LNCAP (cell line): ENCODE data around the gene ABHD16B.

Experiments used
- TF ChIP-seq, protein P1 (sequence below): fragments of 450-650 bp; IDR thresholded peaks from 2 replicates; pipeline ENCODE4 v1.5.1; 2017; ENCODE audit warnings: mild to moderate bottlenecking

ABHD16B gene

DNA sequence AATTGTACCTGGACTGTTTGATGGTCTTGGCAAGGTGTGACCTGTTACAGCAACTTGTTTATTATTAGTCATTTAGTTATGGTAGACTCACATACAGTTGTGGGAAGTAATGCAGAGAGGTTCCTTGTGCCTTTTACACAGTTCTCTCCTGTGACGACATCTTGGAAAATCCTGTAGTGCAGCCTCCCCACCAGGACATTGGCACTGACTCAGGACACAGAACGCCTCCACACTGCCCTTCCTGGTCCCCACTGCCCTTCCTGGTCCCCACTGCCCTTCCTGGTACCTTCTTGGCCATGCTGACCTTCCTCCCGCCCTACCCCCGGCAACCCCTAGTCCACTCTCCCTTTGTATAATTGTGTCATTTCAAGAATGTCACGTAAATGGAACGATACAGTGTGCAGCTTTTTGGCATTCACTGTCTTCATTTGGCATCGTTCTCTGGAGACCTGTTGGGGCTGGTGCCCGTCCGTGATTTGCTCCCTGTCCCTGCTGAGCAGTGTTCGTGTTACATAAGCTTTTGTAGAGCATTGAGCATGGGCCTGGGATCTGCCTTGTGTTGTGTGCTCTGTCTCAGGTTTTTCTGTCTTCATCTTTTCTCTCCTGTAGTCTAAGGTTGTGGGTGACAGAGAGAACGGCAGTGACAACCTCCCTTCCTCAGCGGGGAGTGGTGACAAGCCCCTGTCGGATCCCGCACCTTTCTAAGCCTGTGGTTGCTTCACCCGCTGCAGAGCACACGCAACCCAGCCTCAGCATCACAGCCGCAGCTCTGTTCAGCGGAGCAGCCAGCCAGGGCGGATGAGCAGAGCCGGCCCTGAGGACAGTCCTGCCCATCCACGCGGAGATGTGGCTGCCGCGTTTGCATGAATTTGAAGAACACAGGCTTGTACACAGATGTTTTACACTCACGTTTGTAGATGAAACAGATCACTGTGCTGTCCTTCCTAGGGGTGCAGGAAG, 28.2 kb downstream of the ABHD16B start:
- TF ChIP-seq, protein P1, sequence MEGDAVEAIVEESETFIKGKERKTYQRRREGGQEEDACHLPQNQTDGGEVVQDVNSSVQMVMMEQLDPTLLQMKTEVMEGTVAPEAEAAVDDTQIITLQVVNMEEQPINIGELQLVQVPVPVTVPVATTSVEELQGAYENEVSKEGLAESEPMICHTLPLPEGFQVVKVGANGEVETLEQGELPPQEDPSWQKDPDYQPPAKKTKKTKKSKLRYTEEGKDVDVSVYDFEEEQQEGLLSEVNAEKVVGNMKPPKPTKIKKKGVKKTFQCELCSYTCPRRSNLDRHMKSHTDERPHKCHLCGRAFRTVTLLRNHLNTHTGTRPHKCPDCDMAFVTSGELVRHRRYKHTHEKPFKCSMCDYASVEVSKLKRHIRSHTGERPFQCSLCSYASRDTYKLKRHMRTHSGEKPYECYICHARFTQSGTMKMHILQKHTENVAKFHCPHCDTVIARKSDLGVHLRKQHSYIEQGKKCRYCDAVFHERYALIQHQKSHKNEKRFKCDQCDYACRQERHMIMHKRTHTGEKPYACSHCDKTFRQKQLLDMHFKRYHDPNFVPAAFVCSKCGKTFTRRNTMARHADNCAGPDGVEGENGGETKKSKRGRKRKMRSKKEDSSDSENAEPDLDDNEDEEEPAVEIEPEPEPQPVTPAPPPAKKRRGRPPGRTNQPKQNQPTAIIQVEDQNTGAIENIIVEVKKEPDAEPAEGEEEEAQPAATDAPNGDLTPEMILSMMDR: no peak

DNA sequence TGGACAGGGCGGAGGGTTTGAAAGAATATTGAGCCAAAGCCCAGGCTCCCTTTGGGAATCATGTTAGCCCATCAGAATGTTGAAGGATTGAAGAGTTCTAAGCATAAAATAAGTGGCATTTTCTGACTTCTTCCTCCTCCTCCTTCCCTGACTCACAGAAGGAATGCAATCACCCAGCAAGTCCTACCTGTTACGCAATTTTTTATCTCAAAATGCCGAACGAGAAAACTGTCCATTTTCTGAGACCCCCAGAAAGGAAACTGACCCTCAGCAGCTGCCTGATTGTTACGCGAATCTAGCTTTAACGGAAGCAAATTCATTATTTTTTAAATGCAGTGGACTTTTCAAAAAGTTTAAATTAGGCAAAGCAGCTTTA, 28.9 kb downstream of the ABHD16B start:
- TF ChIP-seq, protein P1: no peak

DNA sequence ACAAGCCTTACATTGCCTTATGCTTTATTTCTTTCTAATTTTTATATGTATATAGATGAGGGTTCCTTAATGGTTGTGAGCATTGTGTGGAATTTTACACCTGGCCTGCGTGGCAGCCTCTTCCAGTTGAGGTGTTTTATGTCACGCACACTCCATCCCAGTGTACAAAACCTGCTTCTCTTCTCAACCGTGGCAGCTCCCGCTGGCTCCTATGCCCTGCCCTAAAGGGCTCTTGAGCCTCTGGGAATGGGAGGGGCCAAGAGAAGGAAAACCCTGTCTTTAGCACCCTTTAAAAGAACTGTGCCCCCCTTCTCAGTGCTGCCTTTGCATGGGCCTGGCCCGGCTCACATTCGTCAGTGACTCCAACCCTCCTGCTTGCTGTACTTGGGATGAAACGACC, 29.3 kb downstream of the ABHD16B start:
- TF ChIP-seq, protein P1: no peak

GRCh38 chr20:63891061-63892002, 30.0 kb downstream of the ABHD16B start:
- TF ChIP-seq, protein P1: no peak

- TF ChIP-seq, protein P1: no peak
Observed at GRCh38 chr20:63892402-63892801, 31.1 kb downstream of the ABHD16B start.

DNA sequence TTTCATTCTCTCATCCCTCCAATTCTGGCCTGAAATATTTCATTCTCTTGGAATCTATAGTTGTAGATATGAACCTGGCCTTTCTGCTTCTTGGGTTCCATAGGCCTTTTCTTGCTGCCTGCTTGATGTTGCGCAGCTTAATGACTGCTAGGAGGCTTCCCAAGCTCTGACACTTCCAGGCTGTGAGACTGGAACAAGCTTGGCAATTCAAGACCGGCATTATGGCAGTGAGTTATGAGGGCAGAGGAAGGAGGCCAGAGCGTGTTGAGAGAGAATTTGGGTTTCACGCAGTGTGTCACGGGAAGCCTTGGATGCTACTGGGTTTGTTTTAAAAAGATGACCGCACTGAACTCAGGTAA, 32.7 kb downstream of the ABHD16B start:
- TF ChIP-seq, protein P1: no peak

DNA sequence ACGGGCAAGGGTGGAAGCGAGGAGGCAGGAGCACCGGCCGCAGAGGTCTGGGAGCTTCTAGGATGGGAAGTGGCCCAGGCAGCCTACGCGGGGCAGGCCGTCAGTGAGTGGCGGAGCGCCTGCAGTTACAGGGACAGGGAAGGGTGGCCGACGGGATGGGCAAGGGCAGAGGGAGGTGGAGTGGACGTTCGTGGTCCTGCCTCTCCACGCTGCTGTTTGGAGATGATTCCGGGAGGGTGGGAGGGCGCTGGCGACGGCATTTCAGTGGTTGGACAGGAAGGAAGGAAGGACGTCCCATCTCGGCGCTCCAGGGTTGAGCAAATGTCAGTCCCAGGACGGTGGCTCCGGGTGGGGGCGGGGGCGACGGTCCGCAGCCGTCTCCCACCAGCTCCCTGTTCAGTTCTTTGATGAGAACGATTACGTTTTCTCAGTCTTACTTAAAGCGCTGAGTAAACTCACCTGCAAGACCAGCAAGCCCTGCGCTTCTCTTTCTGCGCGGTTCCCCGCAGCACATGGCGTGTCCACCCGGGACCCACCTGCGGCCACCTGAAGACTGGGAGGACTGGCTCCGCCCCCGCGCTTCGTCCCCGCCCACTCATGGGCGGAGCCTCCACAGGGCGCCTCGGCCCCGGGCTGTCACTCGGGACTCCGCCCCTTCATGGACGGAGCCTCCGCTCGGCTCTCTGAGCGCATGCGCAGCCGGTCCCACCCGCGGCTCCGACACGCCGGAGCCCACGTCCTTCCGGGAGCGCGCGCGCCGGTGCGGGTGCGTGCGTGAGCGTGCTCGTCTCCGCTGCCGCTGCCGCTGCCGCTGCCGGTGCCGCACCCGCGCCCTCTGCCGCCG, 33.3 kb downstream of the ABHD16B start, which contains the start of gene DNAJC5:
Gene DNAJC5 (plus strand): TSS at position 769 of the 844 bp plus-strand sequence. CDS start 33,220 bp downstream, outside the sequence.
- TF ChIP-seq, protein P1: no peak
